HepG2 (cell line): ENCODE results near the gene NFE2L2. TPM values are rescaled to one million over a fixed set of nuclear protein-coding genes. Genes with fewer than 3 reads are reported as not detected.
A peak's percentile ranks its signal among the peaks of the same experiment; 100 is the strongest.

Experiments
- GATAD1 ChIP-seq: IDR thresholded peaks from 2 replicates; pipeline ENCODE4 v1.6.1; 2016; ENCODE audit warnings: missing genetic modification reagents, missing compliant biosample characterization
- KLF15 ChIP-seq: sonication (generic); formaldehyde crosslinking; IDR thresholded peaks from 2 replicates; pipeline ENCODE4 v1.8.1; 2023; ENCODE audit warnings: borderline replicate concordance, mild to moderate bottlenecking, inconsistent platforms, missing genetic modification reagents, mixed read lengths
- MYC ChIP-seq: sonication (generic); formaldehyde crosslinking; IDR thresholded peaks from 2 replicates; pipeline ENCODE4 v1.9.0; 2021; ENCODE audit warnings: missing genetic modification reagents, borderline replicate concordance
- MZF1 ChIP-seq: sonication (generic); formaldehyde crosslinking; IDR thresholded peaks from 2 replicates; pipeline ENCODE4 v1.8.1; 2023; ENCODE audit warnings: mild to moderate bottlenecking, missing genetic modification reagents, borderline replicate concordance
- PCBP1 ChIP-seq: fragments of 200-400 bp; formaldehyde crosslinking; IDR thresholded peaks from 2 replicates; pipeline ENCODE4 v1.6.1; 2017; ENCODE audit warnings: mild to moderate bottlenecking, low read depth, low read length, borderline replicate concordance
- PHF5A ChIP-seq: IDR thresholded peaks from one replicate; pipeline ENCODE4 v1.6.1; 2018; ENCODE audit warnings: low read depth, missing genetic modification reagents; ENCODE audit not compliant: unreplicated experiment
- U2AF2 ChIP-seq: fragments of 200-400 bp; formaldehyde crosslinking; IDR thresholded peaks from 2 replicates; pipeline ENCODE4 v1.6.1; 2017; ENCODE audit warnings: low read depth, mild to moderate bottlenecking, low read length
- ZC3H4 ChIP-seq: sonication (generic); formaldehyde crosslinking; IDR thresholded peaks from 2 replicates; pipeline ENCODE4 v1.4.0; 2020; ENCODE audit warnings: missing genetic modification reagents, borderline replicate concordance
- ZNF124 ChIP-seq: sonication (generic); formaldehyde crosslinking; IDR thresholded peaks from 2 replicates; pipeline ENCODE4 v1.4.0; 2020; ENCODE audit warnings: missing genetic modification reagents
- ZNF562 ChIP-seq: sonication (generic); formaldehyde crosslinking; IDR thresholded peaks from 2 replicates; pipeline ENCODE4 v1.8.0; 2022; ENCODE audit warnings: missing genetic modification reagents, borderline replicate concordance
- ZNF775 ChIP-seq: sonication (generic); formaldehyde crosslinking; IDR thresholded peaks from 2 replicates; pipeline ENCODE4 v1.4.0; 2020; ENCODE audit warnings: missing genetic modification reagents, mild to moderate bottlenecking, moderate library complexity, borderline replicate concordance
- ZNF781 ChIP-seq: sonication (generic); formaldehyde crosslinking; IDR thresholded peaks from 2 replicates; pipeline ENCODE4 v1.5.1; 2020; ENCODE audit warnings: borderline replicate concordance, mild to moderate bottlenecking, missing genetic modification reagents; ENCODE audit errors: not compliant biosample characterization
- ZNF782 ChIP-seq: sonication (generic); formaldehyde crosslinking; IDR thresholded peaks from 2 replicates; pipeline ENCODE4 v1.4.0; 2020; ENCODE audit warnings: missing genetic modification reagents, mild to moderate bottlenecking, borderline replicate concordance
- ZNF83 ChIP-seq: sonication (generic); formaldehyde crosslinking; IDR thresholded peaks from 2 replicates; pipeline ENCODE4 v1.4.0; 2020; ENCODE audit warnings: missing genetic modification reagents, mild to moderate bottlenecking, borderline replicate concordance
- polyA plus RNA-seq, 8 experiments: library from polyadenylated mRNA; depleted of rRNA in 3 of 8; stranded (reverse) in 7 of 8; unstranded in 1 of 8; fragments of >200 nt; fragmentation: Illumina TruSeq in 4 of 8; extraction: Trizol in 4 of 8; gene quantifications; 2 replicates each; pipeline versions ENCODE4 v1.2.1 to v1.2.3, GENCODE V29; 2011 to 2016; ENCODE audit warnings: low read depth in 4 of 8, missing spikeins in 1 of 8, mixed read lengths in 1 of 8; ENCODE audit not compliant: insufficient read depth in 1 of 8
- total RNA-seq, 5 experiments: library from RNA; depleted of rRNA; stranded (reverse); fragments of >200 nt; fragmentation: Illumina TruSeq; extraction: Trizol; gene quantifications; 2 replicates each; pipeline ENCODE4 v1.2.3, GENCODE V29; 2016; ENCODE audit warnings: low read depth in 1 of 5
- TF ChIP-seq, protein P1 (sequence below): sonication (generic); formaldehyde crosslinking; IDR thresholded peaks from 2 replicates; pipeline ENCODE4 v1.4.0; 2020; ENCODE audit warnings: missing genetic modification reagents
- TF ChIP-seq, protein P2 (sequence below): sonication (generic); formaldehyde crosslinking; conservative IDR thresholded peaks from 2 replicates; pipeline ENCODE4 v1.8.0; 2022; ENCODE audit warnings: low read depth, missing genetic modification reagents
- TF ChIP-seq, protein P3 (sequence below): sonication (generic); formaldehyde crosslinking; IDR thresholded peaks from 2 replicates; pipeline ENCODE4 v1.9.0; 2021; ENCODE audit warnings: missing genetic modification reagents, mild to moderate bottlenecking, borderline replicate concordance
- TF ChIP-seq, protein P4 (sequence below): sonication (generic); formaldehyde crosslinking; IDR thresholded peaks from 2 replicates; pipeline ENCODE4 v1.4.0; 2020; ENCODE audit warnings: missing genetic modification reagents
- TF ChIP-seq, protein P5 (sequence below): sonication (generic); formaldehyde crosslinking; IDR thresholded peaks from 2 replicates; pipeline ENCODE4 v1.5.0; 2020; ENCODE audit warnings: missing genetic modification reagents, mild to moderate bottlenecking, borderline replicate concordance
- TF ChIP-seq, protein P6 (sequence below): sonication (generic); formaldehyde crosslinking; IDR thresholded peaks from 2 replicates; pipeline ENCODE4 v1.4.0; 2020; ENCODE audit warnings: mild to moderate bottlenecking, missing genetic modification reagents

Gene NFE2L2
- total and polyA plus RNA-seq, 2 of the 13 experiments (the other 11 are each of a cell fraction or from before 2014, with no cell fraction given), result 84.6 to 215 TPM

DNA sequence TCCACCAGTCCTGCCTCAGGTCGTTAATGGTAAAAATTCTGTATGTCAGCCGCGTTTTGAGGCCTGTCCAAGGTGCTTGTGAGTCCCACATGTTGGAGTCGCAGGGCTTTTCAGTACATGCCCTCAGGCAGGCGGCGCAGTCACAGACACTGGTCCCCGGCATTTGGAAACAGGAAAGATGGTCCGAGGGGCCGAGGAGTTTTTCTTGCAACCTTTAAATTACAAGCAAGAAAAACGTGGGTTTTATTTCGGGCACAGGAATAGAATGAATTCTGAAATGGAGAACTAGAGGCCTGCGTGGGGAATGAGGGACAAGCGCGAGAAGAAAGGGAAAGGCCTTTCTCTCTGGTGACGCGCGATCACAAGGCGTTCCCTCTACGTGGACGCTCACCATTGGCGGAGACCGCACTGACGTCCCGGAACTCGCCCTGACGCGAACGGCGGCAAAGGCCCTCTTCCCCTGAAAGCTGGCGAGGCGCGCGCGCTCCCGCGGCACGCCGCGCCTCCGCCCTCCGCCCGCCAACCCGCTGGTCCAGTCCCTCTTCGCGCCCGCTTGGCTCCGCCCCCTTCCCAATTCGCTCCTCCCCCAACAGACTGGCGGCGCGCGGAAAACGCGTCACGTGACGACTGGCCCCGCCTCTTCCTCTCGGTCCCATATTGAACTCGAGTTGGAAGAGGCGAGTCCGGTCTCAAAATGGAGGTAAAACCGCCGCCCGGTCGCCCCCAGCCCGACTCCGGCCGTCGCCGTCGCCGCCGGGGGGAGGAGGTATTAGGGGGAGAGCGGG is 52.2 kb downstream of the NFE2L2 start, which contains the start of gene HNRNPA3 (continued):
- TF ChIP-seq, protein P1, sequence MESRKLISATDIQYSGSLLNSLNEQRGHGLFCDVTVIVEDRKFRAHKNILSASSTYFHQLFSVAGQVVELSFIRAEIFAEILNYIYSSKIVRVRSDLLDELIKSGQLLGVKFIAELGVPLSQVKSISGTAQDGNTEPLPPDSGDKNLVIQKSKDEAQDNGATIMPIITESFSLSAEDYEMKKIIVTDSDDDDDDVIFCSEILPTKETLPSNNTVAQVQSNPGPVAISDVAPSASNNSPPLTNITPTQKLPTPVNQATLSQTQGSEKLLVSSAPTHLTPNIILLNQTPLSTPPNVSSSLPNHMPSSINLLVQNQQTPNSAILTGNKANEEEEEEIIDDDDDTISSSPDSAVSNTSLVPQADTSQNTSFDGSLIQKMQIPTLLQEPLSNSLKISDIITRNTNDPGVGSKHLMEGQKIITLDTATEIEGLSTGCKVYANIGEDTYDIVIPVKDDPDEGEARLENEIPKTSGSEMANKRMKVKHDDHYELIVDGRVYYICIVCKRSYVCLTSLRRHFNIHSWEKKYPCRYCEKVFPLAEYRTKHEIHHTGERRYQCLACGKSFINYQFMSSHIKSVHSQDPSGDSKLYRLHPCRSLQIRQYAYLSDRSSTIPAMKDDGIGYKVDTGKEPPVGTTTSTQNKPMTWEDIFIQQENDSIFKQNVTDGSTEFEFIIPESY (CRISPR knock-in tag), result no peak
- TF ChIP-seq, protein P2, sequence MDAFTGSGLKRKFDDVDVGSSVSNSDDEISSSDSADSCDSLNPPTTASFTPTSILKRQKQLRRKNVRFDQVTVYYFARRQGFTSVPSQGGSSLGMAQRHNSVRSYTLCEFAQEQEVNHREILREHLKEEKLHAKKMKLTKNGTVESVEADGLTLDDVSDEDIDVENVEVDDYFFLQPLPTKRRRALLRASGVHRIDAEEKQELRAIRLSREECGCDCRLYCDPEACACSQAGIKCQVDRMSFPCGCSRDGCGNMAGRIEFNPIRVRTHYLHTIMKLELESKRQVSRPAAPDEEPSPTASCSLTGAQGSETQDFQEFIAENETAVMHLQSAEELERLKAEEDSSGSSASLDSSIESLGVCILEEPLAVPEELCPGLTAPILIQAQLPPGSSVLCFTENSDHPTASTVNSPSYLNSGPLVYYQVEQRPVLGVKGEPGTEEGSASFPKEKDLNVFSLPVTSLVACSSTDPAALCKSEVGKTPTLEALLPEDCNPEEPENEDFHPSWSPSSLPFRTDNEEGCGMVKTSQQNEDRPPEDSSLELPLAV (CRISPR knock-in tag), result no peak
- TF ChIP-seq ZNF562 (CRISPR knock-in tag) (no peak), U2AF2 (no peak), ZNF83 (CRISPR knock-in tag) (0 out of 2 replicates have a peak, but pooled peaks have one; percentile 45), PHF5A (peak; percentile 67), KLF15 (CRISPR knock-in tag) (peak; percentile 81; the same call in 1 of the 2 replicates), GATAD1 (CRISPR knock-in tag) (peak; percentile 84), MZF1 (no peak), ZNF124 (CRISPR knock-in tag) (peak; percentile 72; the same call in 1 of the 2 replicates), PCBP1 (no peak), ZC3H4 (CRISPR knock-in tag) (peak; percentile 100), ZNF775 (CRISPR knock-in tag) (peak; percentile 93), MYC (peak; percentile 87), ZNF782 (peak; percentile 61; the same call in 1 of the 2 replicates), ZNF781 (CRISPR knock-in tag) (peak; percentile 94)
- TF ChIP-seq, protein P3, sequence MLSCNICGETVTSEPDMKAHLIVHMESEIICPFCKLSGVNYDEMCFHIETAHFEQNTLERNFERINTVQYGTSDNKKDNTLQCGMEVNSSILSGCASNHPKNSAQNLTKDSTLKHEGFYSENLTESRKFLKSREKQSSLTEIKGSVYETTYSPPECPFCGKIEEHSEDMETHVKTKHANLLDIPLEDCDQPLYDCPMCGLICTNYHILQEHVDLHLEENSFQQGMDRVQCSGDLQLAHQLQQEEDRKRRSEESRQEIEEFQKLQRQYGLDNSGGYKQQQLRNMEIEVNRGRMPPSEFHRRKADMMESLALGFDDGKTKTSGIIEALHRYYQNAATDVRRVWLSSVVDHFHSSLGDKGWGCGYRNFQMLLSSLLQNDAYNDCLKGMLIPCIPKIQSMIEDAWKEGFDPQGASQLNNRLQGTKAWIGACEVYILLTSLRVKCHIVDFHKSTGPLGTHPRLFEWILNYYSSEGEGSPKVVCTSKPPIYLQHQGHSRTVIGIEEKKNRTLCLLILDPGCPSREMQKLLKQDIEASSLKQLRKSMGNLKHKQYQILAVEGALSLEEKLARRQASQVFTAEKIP (CRISPR knock-in tag), result no peak
- TF ChIP-seq, protein P4, sequence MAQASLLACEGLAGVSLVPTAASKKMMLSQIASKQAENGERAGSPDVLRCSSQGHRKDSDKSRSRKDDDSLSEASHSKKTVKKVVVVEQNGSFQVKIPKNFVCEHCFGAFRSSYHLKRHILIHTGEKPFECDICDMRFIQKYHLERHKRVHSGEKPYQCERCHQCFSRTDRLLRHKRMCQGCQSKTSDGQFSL (CRISPR knock-in tag), result no peak; the same call in 1 of the 2 replicates
- TF ChIP-seq, protein P5, sequence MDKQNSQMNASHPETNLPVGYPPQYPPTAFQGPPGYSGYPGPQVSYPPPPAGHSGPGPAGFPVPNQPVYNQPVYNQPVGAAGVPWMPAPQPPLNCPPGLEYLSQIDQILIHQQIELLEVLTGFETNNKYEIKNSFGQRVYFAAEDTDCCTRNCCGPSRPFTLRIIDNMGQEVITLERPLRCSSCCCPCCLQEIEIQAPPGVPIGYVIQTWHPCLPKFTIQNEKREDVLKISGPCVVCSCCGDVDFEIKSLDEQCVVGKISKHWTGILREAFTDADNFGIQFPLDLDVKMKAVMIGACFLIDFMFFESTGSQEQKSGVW (CRISPR knock-in tag), result no peak
- TF ChIP-seq, protein P6, sequence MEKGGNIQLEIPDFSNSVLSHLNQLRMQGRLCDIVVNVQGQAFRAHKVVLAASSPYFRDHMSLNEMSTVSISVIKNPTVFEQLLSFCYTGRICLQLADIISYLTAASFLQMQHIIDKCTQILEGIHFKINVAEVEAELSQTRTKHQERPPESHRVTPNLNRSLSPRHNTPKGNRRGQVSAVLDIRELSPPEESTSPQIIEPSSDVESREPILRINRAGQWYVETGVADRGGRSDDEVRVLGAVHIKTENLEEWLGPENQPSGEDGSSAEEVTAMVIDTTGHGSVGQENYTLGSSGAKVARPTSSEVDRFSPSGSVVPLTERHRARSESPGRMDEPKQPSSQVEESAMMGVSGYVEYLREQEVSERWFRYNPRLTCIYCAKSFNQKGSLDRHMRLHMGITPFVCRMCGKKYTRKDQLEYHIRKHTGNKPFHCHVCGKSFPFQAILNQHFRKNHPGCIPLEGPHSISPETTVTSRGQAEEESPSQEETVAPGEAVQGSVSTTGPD, result no peak
